Left renal pelvis (tissue), 4 donors: Measurements from ENCODE around the gene BDKRB1. TPM values are rescaled to one million over a fixed set of nuclear protein-coding genes. Genes with fewer than 3 reads are reported as not detected.

ENCODE experiments used
- polyA plus RNA-seq, 4 donors: library from polyadenylated mRNA; unstranded; fragments of 120-200 nt; gene quantifications; one replicate each; pipeline ENCODE4 v1.2.1, GENCODE V29; 2013; ENCODE audit not compliant: insufficient read length in 4 of 4

Gene BDKRB1
- polyA plus RNA-seq, 4 donors, result 0.20 to 0.76 (median 0.40) TPM; not detected in 1

Other genes starting within 250 kb of the BDKRB1 start
- 10 to 100 TPM; 30.1 to 46.2 (median 33.2) TPM for gene C14orf132, start 216.8 kb upstream of the BDKRB1 start, polyA plus RNA-seq
- 1 to 10 TPM; 3.3 to 4.2 (median 3.4) TPM for gene BDKRB2, start 51.4 kb upstream of the BDKRB1 start, polyA plus RNA-seq
- 10 to 100 TPM; 23.3 to 36.1 (median 30.6) TPM for gene ATG2B, start 107.1 kb downstream of the BDKRB1 start, polyA plus RNA-seq
- gene GSKIP, start 107.3 kb downstream of the BDKRB1 start, polyA plus RNA-seq, result 10 to 100 TPM; 20.2 to 32.6 (median 31.1) TPM
- 1 to 10 TPM in 3 of 4 donors, under 1 TPM in 1; 0.46 to 5.8 (median 5.3) TPM for gene AK7, start 135.9 kb downstream of the BDKRB1 start, polyA plus RNA-seq
- 100 to 1,000 TPM; 183 to 245 (median 225) TPM for gene PAPOLA, start 246.2 kb downstream of the BDKRB1 start, polyA plus RNA-seq